T-helper 9 cell (primary cell): Measurements from ENCODE around the gene C17orf114.

ENCODE experiments used
- DNase-seq: peaks from one replicate; pipeline ENCODE4 v3.0.0-alpha.2; 2020

Gene C17orf114

GRCh38 chr17:4822835-4823234 is 20.7 kb upstream of the C17orf114 start:
- DNase-seq = no peak

- no peak for DNase-seq
Observed at GRCh38 chr17:4818276-4818675, 16.1 kb upstream of the C17orf114 start.

- no peak for DNase-seq
Observed at GRCh38 chr17:4816826-4817225, 14.7 kb upstream of the C17orf114 start.

GRCh38 chr17:4815043-4815675 is 13.0 kb upstream of the C17orf114 start:
- no peak for DNase-seq

- no peak for DNase-seq
Observed at GRCh38 chr17:4812690-4813089, 10.6 kb upstream of the C17orf114 start.

GRCh38 chr17:4811471-4811870 is 9.3 kb upstream of the C17orf114 start:
- DNase-seq = no peak

GRCh38 chr17:4810696-4811290 is 8.7 kb upstream of the C17orf114 start:
- DNase-seq = no peak

GRCh38 chr17:4808378-4808767 is 6.2 kb upstream of the C17orf114 start:
- no peak for DNase-seq

GRCh38 chr17:4807605-4808377 is 5.7 kb upstream of the C17orf114 start:
- no peak for DNase-seq

- DNase-seq = peak; percentile 84
Observed at GRCh38 chr17:4806777-4807604, 4.9 kb upstream of the C17orf114 start, which contains the start of gene PLD2. Gene PLD2, plus strand, starts transcription at chr17:4807152. Its CDS starts 621 bp downstream, at chr17:4807773.

GRCh38 chr17:4806456-4806776 is 4.3 kb upstream of the C17orf114 start:
- DNase-seq = no peak

GRCh38 chr17:4800462-4801196 is 1.5 kb downstream of the C17orf114 start:
- no peak for DNase-seq

- no peak for DNase-seq
Observed at GRCh38 chr17:4796552-4796920, 5.6 kb downstream of the C17orf114 start.

GRCh38 chr17:4795168-4795567 is 7.0 kb downstream of the C17orf114 start:
- DNase-seq = no peak

GRCh38 chr17:4790705-4791088 is 11.4 kb downstream of the C17orf114 start:
- no peak for DNase-seq

GRCh38 chr17:4789951-4790704 is 12.0 kb downstream of the C17orf114 start:
- peak; percentile 68 for DNase-seq

GRCh38 chr17:4789701-4789950 is 12.5 kb downstream of the C17orf114 start:
- no peak for DNase-seq

- DNase-seq = no peak
Observed at GRCh38 chr17:4788807-4789700, 13.1 kb downstream of the C17orf114 start, which contains the start of gene GLTPD2. Gene GLTPD2, plus strand, starts transcription at chr17:4788964. Its CDS starts 48 bp downstream, at chr17:4789012.

- no peak for DNase-seq
Observed at GRCh38 chr17:4788159-4788806, 13.8 kb downstream of the C17orf114 start.

GRCh38 chr17:4786516-4786915 is 15.6 kb downstream of the C17orf114 start:
- DNase-seq = no peak
